Esophagus squamous epithelium (tissue), 4 donors: ENCODE data around the gene CDK8.

ENCODE experiments used
- CTCF ChIP-seq, 6 experiments: fragments of 450-650 bp in 4 of 6; fragments of 200-600 bp in 2 of 6; sonication (generic) in 2 of 6; IDR thresholded peaks; one replicate each; pipeline ENCODE4 v1.5.1; 2016 to 2019; ENCODE audit warnings: antibody characterized with exemption in 6 of 6, mild to moderate bottlenecking in 4 of 6, moderate library complexity in 4 of 6
- POLR2A ChIP-seq, 4 donors: fragments of 450-650 bp; IDR thresholded peaks; one replicate each; pipeline ENCODE4 v1.6.1; 2017; ENCODE audit warnings: antibody characterized with exemption in 4 of 4, mild to moderate bottlenecking in 4 of 4, moderate library complexity in 3 of 4

DNA sequence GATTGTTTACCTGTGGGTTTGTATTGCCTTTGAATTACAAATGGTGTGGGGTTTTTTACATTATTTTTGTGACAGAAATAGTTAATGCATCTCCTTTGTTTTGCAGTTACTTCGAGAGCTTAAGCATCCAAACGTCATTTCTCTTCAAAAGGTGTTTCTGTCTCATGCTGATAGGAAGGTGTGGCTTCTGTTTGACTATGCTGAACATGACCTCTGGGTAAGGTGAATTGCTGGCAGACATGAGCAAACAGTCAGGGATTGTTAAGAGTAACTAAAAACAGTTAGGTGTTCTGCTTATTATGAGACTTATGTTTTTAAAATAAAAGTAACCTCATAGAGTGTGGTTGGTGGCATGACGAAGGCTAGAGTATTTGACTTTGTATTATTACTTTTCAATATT lies 95.0 kb downstream of the CDK8 start:
- TF ChIP-seq POLR2A (IDR thresholded peaks at IDR 0.05) (no peak), CTCF (IDR thresholded peaks at IDR 0.05) (no peak)
